CD4-positive, alpha-beta T cell treated with Interleukin-17A for 1 hour (primary cell): ENCODE results near the gene ATP8B3.
"Not testable (repeated sequence)": the region's sequence is repeated elsewhere in the genome, so short reads cannot be mapped to it uniquely, and the experiment has no call there.

ENCODE experiments used
- DNase-seq: peaks from one replicate; pipeline ENCODE4 v3.0.0-alpha.2; 2020

Gene ATP8B3

GRCh38 chr19:1768248-1768647 lies 43.8 kb downstream of the ATP8B3 start:
- no peak for DNase-seq

- DNase-seq, result peak; percentile 55
Observed at GRCh38 chr19:1767464-1767933, 44.6 kb downstream of the ATP8B3 start.

GRCh38 chr19:1766800-1767352 lies 45.2 kb downstream of the ATP8B3 start:
- no peak for DNase-seq

- DNase-seq, result no peak
Observed at GRCh38 chr19:1765904-1766799, 45.9 kb downstream of the ATP8B3 start.

- DNase-seq, result no peak
Observed at GRCh38 chr19:1765232-1765903, 46.7 kb downstream of the ATP8B3 start.

GRCh38 chr19:1764729-1765128 lies 47.3 kb downstream of the ATP8B3 start:
- no peak for DNase-seq

- no peak for DNase-seq
Observed at GRCh38 chr19:1763648-1764639, 48.1 kb downstream of the ATP8B3 start.

GRCh38 chr19:1762243-1763117 lies 49.6 kb downstream of the ATP8B3 start:
- no peak for DNase-seq

- DNase-seq, result no peak
Observed at GRCh38 chr19:1761528-1762242, 50.4 kb downstream of the ATP8B3 start.

GRCh38 chr19:1760786-1761527 lies 51.1 kb downstream of the ATP8B3 start:
- not testable (repeated sequence) for DNase-seq

- no peak for DNase-seq
Observed at GRCh38 chr19:1760020-1760419, 52.1 kb downstream of the ATP8B3 start.

- no peak for DNase-seq
Observed at GRCh38 chr19:1758959-1759903, 52.8 kb downstream of the ATP8B3 start.

- no peak for DNase-seq
Observed at GRCh38 chr19:1758231-1758577, 53.9 kb downstream of the ATP8B3 start.

- DNase-seq, result no peak
Observed at GRCh38 chr19:1757468-1758230, 54.4 kb downstream of the ATP8B3 start.

GRCh38 chr19:1756705-1757465 lies 55.2 kb downstream of the ATP8B3 start:
- no peak for DNase-seq

- no peak for DNase-seq
Observed at GRCh38 chr19:1756264-1756663, 55.8 kb downstream of the ATP8B3 start.

GRCh38 chr19:1755467-1756171 lies 56.5 kb downstream of the ATP8B3 start:
- DNase-seq, result no peak
